HUES64 (cell line): ENCODE results near the gene C1orf74.

Source experiments
- H3K27ac ChIP-seq: 2 replicates; pipeline ENCODE4 v1.7.0; 2013; ENCODE audit warnings: low read depth, low read length, inconsistent platforms
- H3K27me3 ChIP-seq: 2 replicates; pipeline ENCODE4 v1.6.1; 2013; ENCODE audit warnings: mild to moderate bottlenecking, low read length; ENCODE audit not compliant: insufficient read depth
- H3K36me3 ChIP-seq: 2 replicates; pipeline ENCODE4 v1.6.1; 2013; ENCODE audit warnings: mild to moderate bottlenecking, low read length; ENCODE audit not compliant: insufficient read depth
- H3K4me1 ChIP-seq: 2 replicates; pipeline ENCODE4 v1.6.1; 2013; ENCODE audit warnings: mild to moderate bottlenecking, low read length, moderate library complexity; ENCODE audit not compliant: insufficient read depth
- H3K4me3 ChIP-seq: 2 replicates; pipeline ENCODE4 v1.5.1; 2013; ENCODE audit warnings: mild to moderate bottlenecking, low read length, moderate library complexity
- H3K9ac ChIP-seq: 2 replicates; pipeline ENCODE4 v1.6.1; 2013; ENCODE audit warnings: mild to moderate bottlenecking, low read depth, low read length
- H3K9me3 ChIP-seq: 2 replicates; pipeline ENCODE4 v1.6.1; 2013; ENCODE audit warnings: low read depth, low read length; ENCODE audit not compliant: insufficient read depth
- WGBS: fragments of 150-250, 120-280 bp; methylation state at CpG from one replicate; pipeline ENCODE4 v1.1.7; 2013; ENCODE audit warnings: missing lambda C conversion rate; 5-methylcytosine and 5-hydroxymethylcytosine counted together

The C1orf74 gene

DNA sequence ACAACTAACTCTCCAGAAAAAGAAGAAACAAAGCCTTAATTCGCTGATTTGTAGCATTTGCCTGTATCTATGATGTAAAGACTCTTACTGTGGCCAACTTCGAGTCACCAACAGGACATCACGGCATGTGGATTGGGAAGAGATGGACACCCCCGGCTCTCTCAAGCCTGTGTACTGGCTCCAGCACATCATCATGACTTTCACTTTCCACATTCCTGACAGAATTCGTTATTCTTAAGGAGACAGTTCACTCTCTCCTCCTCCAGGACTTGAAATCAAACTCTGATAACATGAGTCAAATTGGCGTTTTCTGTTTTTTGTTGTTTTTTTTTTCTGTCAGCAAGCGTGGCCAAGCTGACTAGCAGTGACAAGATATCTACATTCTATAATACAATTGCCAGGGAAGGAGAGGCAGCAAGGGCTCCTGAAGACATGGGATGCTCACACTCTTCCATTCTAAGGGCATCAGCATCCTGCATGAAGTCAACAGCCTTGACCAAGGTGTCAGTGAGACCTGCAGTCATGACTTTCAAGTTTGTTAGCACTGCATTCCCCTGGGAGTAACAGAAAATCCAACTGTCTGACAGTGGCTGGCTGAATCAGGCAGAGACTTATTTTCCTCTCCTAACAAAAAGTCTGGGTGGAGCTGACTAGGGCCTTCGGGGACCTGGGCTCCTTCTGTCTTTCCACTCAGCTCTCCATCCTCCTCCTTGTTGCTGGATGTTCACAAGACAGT lies 41.8 kb downstream of the C1orf74 start:
- H3K9me3 ChIP-seq: no peaks in the 10 kb centered on the region
- H3K27me3 ChIP-seq: peaks cover 5% of the 10 kb centered on the region; the same call in 1 of the 2 replicates
- H3K36me3 ChIP-seq: no peaks in the 10 kb centered on the region
- no peak overlapping the region for H3K4me3 ChIP-seq
- no peak overlapping the region for H3K9ac ChIP-seq
- H3K27ac ChIP-seq: no peak overlapping the region
- no peaks in the 10 kb centered on the region for H3K4me1 ChIP-seq
- whole genome bisulfite sequencing: 86% methylated on average over 8 of the region's 8 CpGs

GRCh38 chr1:209741889-209742288 lies 42.5 kb downstream of the C1orf74 start:
- Histone ChIP-seq H3K9me3 (no peaks in the 10 kb centered on the region), H3K27ac (no peak overlapping the region), H3K36me3 (no peaks in the 10 kb centered on the region), H3K4me3 (no peak overlapping the region), H3K27me3 (peaks cover 8% of the 10 kb centered on the region; the same call in 1 of the 2 replicates), H3K9ac (no peak overlapping the region), H3K4me1 (no peaks in the 10 kb centered on the region)
- 92% methylated on average over 2 of the region's 2 CpGs for WGBS

- Histone ChIP-seq H3K4me3 (no peak overlapping the region), H3K27ac (no peak overlapping the region)
- WGBS: 90% methylated on average over 3 of the region's 3 CpGs
These were observed 43.2 kb downstream of the C1orf74 start for GRCh38 chr1:209741193-209741592.

DNA sequence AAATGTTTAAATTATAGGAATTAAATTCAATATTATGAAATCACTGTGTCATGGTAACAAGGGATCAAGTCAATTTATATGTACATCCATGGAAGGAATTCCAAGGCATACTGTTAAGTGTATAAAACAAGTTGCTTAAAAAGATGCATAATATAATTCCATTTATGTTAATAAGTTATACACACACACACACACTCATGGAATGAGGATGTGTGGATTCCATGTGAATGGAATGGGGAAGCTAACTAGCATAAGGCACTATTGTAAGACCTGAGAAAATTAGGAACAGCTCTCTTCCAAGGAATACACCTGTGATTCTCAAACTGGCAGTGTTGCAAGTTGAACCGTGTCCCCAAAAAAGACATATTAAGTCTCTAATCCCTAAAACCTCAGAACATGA lies 46.1 kb downstream of the C1orf74 start:
- WGBS: 67% methylated on average over 1 of the region's 1 CpG
- Histone ChIP-seq H3K36me3 (no peaks in the 10 kb centered on the region), H3K27me3 (peaks cover 4% of the 10 kb centered on the region; the same call in 1 of the 2 replicates), H3K4me1 (no peaks in the 10 kb centered on the region), H3K4me3 (no peak overlapping the region), H3K27ac (no peak overlapping the region), H3K9me3 (no peaks in the 10 kb centered on the region), H3K9ac (no peak overlapping the region)

More at GRCh38 chr1:209741193-209741592, 43.2 kb downstream of the C1orf74 start:
- H3K9me3 ChIP-seq: no peaks in the 10 kb centered on the region
- H3K36me3 ChIP-seq: no peaks in the 10 kb centered on the region
- H3K27me3 ChIP-seq: peaks cover 5% of the 10 kb centered on the region
- H3K9ac ChIP-seq: no peak overlapping the region
- no peaks in the 10 kb centered on the region for H3K4me1 ChIP-seq

- Histone ChIP-seq H3K4me3 (no peak overlapping the region), H3K27me3 (peaks cover 4% of the 10 kb centered on the region; the same call in 1 of the 2 replicates), H3K4me1 (no peaks in the 10 kb centered on the region), H3K27ac (no peak overlapping the region), H3K9me3 (no peaks in the 10 kb centered on the region), H3K36me3 (no peaks in the 10 kb centered on the region), H3K9ac (no peak overlapping the region)
- WGBS: 91% methylated on average over 5 of the region's 5 CpGs
These were observed 47.2 kb downstream of the C1orf74 start for GRCh38 chr1:209737118-209737505.

DNA sequence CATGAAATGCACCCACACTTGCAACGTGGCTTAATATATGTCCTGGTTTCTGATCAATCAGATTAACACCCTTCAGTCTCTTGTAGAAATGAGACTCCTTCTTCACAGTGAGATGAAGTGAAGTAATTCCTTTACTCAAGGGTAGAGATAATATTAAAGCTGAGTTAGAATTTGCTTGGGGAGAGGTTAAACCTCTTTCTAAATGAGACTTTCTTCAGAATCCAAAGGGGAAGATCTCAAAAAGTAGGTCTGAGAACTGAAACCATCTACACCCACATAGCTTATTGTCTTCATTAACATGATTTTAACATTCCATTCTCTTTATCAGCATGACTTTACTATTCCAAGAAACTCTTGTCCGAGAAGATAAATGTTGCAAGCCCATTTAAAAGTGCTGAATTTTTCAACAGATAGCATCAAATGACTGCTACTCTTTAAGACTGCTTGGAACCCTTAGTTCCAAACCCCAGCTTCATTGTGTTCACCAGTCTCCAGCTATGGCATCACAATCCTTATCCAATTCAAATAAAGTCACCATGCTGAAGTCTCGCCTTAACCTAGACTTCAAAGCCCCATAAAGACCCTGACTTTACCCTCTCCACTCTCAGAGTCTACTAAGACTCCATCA lies 47.8 kb downstream of the C1orf74 start:
- no peak overlapping the region for H3K9ac ChIP-seq
- WGBS: 81% methylated on average over 3 of the region's 3 CpGs

GRCh38 chr1:209733409-209734192 lies 50.8 kb downstream of the C1orf74 start:
- 93% methylated on average over 2 of the region's 3 CpGs for WGBS
- Histone ChIP-seq H3K27me3 (peaks cover 4% of the 10 kb centered on the region; the same call in 1 of the 2 replicates), H3K9ac (no peak overlapping the region), H3K36me3 (no peaks in the 10 kb centered on the region), H3K27ac (no peak overlapping the region), H3K9me3 (no peaks in the 10 kb centered on the region), H3K4me1 (no peaks in the 10 kb centered on the region), H3K4me3 (no peak overlapping the region)

More for the DNA sequence above, 47.8 kb downstream of the C1orf74 start:
- no peaks in the 10 kb centered on the region for H3K9me3 ChIP-seq
- no peak overlapping the region for H3K27ac ChIP-seq
- no peak overlapping the region for H3K4me3 ChIP-seq
- no peaks in the 10 kb centered on the region for H3K4me1 ChIP-seq
- H3K27me3 ChIP-seq: peaks cover 4% of the 10 kb centered on the region; the same call in 1 of the 2 replicates
- no peaks in the 10 kb centered on the region for H3K36me3 ChIP-seq

DNA sequence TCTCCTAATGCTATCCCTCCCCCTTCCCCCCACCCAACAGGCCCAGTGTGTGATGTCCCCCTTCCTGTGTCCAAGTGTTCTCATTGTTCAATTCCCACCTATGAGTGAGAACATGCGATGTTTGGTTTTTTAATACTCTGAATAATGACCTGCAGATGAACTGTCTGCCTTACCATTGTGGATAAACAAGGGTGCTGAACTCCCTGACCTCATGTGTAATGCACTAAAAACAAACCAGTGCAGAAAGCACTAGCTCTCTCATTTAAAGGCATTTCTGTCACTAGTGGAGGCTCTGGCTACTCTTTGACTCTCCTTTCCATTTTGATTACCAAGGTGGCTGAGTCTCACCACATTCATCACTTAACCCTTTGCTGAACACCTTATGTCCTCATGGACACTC lies 51.6 kb downstream of the C1orf74 start:
- Histone ChIP-seq H3K27me3 (peaks cover 4% of the 10 kb centered on the region; the same call in 1 of the 2 replicates), H3K27ac (no peak overlapping the region), H3K4me3 (no peak overlapping the region), H3K4me1 (no peaks in the 10 kb centered on the region), H3K36me3 (no peaks in the 10 kb centered on the region), H3K9ac (no peak overlapping the region), H3K9me3 (no peaks in the 10 kb centered on the region)
- 89% methylated on average over 1 of the region's 1 CpG for WGBS

DNA sequence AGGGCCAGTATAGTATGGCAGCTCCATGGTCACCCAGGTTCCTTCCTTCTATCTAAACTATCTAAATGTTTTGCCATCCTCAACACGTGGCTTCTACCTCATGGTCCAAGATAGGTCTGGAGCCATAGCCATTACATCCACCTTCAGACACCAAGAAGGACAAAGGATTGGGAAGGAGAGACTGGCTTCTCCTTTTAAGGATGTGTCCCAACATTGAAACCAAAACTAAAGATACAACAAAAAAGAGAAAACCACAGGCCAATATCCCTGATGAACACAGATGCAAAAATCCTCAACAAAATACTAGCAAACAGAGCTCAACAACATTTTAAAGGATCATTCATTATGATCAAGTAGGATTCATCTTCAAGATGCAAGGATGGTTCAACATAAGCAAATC lies 54.9 kb downstream of the C1orf74 start:
- Histone ChIP-seq H3K9me3 (no peaks in the 10 kb centered on the region), H3K36me3 (no peaks in the 10 kb centered on the region), H3K4me1 (no peaks in the 10 kb centered on the region), H3K27me3 (no peaks in the 10 kb centered on the region; the same call in 1 of the 2 replicates), H3K9ac (no peak overlapping the region), H3K4me3 (no peak overlapping the region), H3K27ac (no peak overlapping the region)
- 57% methylated on average over 1 of the region's 1 CpG for WGBS
